ENCODE results near the gene ITPR1.

Gene ITPR1

GRCh38 chr3:4629095-4630007, 136.2 kb downstream of the ITPR1 start:
- DNase-seq (ENCODE audit: low read depth, low spot score) = no peak
- Histone ChIP-seq H3K9me3 (ENCODE audit: low read depth, low read length) (no peaks in the 10 kb centered on the region), H3K36me3 (ENCODE audit: insufficient read depth, low read length) (no peaks in the 10 kb centered on the region), H3K9ac (ENCODE audit: insufficient read length) (no peak overlapping the region), H3K4me3 (no peak overlapping the region), H3K27ac (no peak overlapping the region)
- TF ChIP-seq EZH2 (IDR thresholded peaks at IDR 0.05) (no peak), POLR2AphosphoS5 (IDR thresholded peaks at IDR 0.05; ENCODE audit: borderline replicate concordance, low read depth, low read length) (no peak), FOXP2 (optimal IDR thresholded peaks at IDR 0.05; ENCODE audit: control extremely low read depth, extremely low read length, insufficient read depth) (no peak)

GRCh38 chr3:4633078-4634004, 140.2 kb downstream of the ITPR1 start:
- H3K36me3 ChIP-seq (ENCODE audit: insufficient read depth, low read length) = no peaks in the 10 kb centered on the region
- no peak overlapping the region for H3K4me3 ChIP-seq
- no peak overlapping the region for H3K9ac ChIP-seq (ENCODE audit: insufficient read length)
- H3K27ac ChIP-seq = no peak overlapping the region
- no peaks in the 10 kb centered on the region for H3K9me3 ChIP-seq (ENCODE audit: low read depth, low read length)
- DNase-seq (ENCODE audit: low read depth, low spot score) = peak; percentile 35
- TF ChIP-seq POLR2AphosphoS5 (IDR thresholded peaks at IDR 0.05; ENCODE audit: borderline replicate concordance, low read depth, low read length) = no peak

GRCh38 chr3:4634894-4635293, 141.7 kb downstream of the ITPR1 start:
- Histone ChIP-seq H3K36me3 (ENCODE audit: insufficient read depth, low read length) (no peaks in the 10 kb centered on the region), H3K9ac (ENCODE audit: insufficient read length) (no peak overlapping the region), H3K9me3 (ENCODE audit: low read depth, low read length) (no peaks in the 10 kb centered on the region), H3K4me3 (no peak overlapping the region), H3K27ac (no peak overlapping the region)
- TF ChIP-seq POLR2AphosphoS5 (IDR thresholded peaks at IDR 0.05; ENCODE audit: borderline replicate concordance, low read depth, low read length) (no peak), FOXP2 (optimal IDR thresholded peaks at IDR 0.05; ENCODE audit: control extremely low read depth, extremely low read length, insufficient read depth) (no peak), EZH2 (IDR thresholded peaks at IDR 0.05) (no peak)
- no peak for DNase-seq (ENCODE audit: low read depth, low spot score)

- Histone ChIP-seq H3K9ac (ENCODE audit: insufficient read length) (no peak overlapping the region), H3K9me3 (ENCODE audit: low read depth, low read length) (no peaks in the 10 kb centered on the region), H3K36me3 (ENCODE audit: insufficient read depth, low read length) (no peaks in the 10 kb centered on the region), H3K27ac (no peak overlapping the region), H3K4me3 (no peak overlapping the region)
- TF ChIP-seq EZH2 (IDR thresholded peaks at IDR 0.05) = no peak
- no peak for TF ChIP-seq POLR2AphosphoS5 (IDR thresholded peaks at IDR 0.05; ENCODE audit: borderline replicate concordance, low read depth, low read length)
- no peak for TF ChIP-seq FOXP2 (optimal IDR thresholded peaks at IDR 0.05; ENCODE audit: control extremely low read depth, extremely low read length, insufficient read depth)
- DNase-seq (ENCODE audit: low read depth, low spot score) = no peak
Observed at GRCh38 chr3:4637265-4637664, 144.1 kb downstream of the ITPR1 start.

GRCh38 chr3:4641863-4642563, 148.9 kb downstream of the ITPR1 start:
- H3K27ac ChIP-seq = no peak overlapping the region
- no peaks in the 10 kb centered on the region for H3K36me3 ChIP-seq (ENCODE audit: insufficient read depth, low read length)
- H3K9ac ChIP-seq (ENCODE audit: insufficient read length) = no peak overlapping the region

GRCh38 chr3:4642611-4643010, 149.5 kb downstream of the ITPR1 start:
- no peak for DNase-seq (ENCODE audit: low read depth, low spot score)
- H3K4me3 ChIP-seq = no peak overlapping the region
- no peak overlapping the region for H3K27ac ChIP-seq
- no peak for TF ChIP-seq EZH2 (IDR thresholded peaks at IDR 0.05)
- no peaks in the 10 kb centered on the region for H3K36me3 ChIP-seq (ENCODE audit: insufficient read depth, low read length)
- no peak overlapping the region for H3K9ac ChIP-seq (ENCODE audit: insufficient read length)
- H3K9me3 ChIP-seq (ENCODE audit: low read depth, low read length) = no peaks in the 10 kb centered on the region

More at GRCh38 chr3:4641863-4642563, 148.9 kb downstream of the ITPR1 start:
- TF ChIP-seq FOXP2 (optimal IDR thresholded peaks at IDR 0.05; ENCODE audit: control extremely low read depth, extremely low read length, insufficient read depth) = no peak
- no peak for TF ChIP-seq EZH2 (IDR thresholded peaks at IDR 0.05)
- TF ChIP-seq POLR2AphosphoS5 (IDR thresholded peaks at IDR 0.05; ENCODE audit: borderline replicate concordance, low read depth, low read length) = no peak
- DNase-seq (ENCODE audit: low read depth, low spot score) = no peak
- Histone ChIP-seq H3K4me3 (no peak overlapping the region), H3K9me3 (ENCODE audit: low read depth, low read length) (no peaks in the 10 kb centered on the region)

GRCh38 chr3:4643904-4644547, 150.9 kb downstream of the ITPR1 start:
- Histone ChIP-seq H3K9me3 (ENCODE audit: low read depth, low read length) (no peaks in the 10 kb centered on the region), H3K36me3 (ENCODE audit: insufficient read depth, low read length) (no peaks in the 10 kb centered on the region), H3K27ac (no peak overlapping the region), H3K9ac (ENCODE audit: insufficient read length) (no peak overlapping the region), H3K4me3 (no peak overlapping the region)
- no peak for DNase-seq (ENCODE audit: low read depth, low spot score)
- TF ChIP-seq POLR2AphosphoS5 (IDR thresholded peaks at IDR 0.05; ENCODE audit: borderline replicate concordance, low read depth, low read length) = no peak
- TF ChIP-seq FOXP2 (optimal IDR thresholded peaks at IDR 0.05; ENCODE audit: control extremely low read depth, extremely low read length, insufficient read depth) = no peak
- TF ChIP-seq EZH2 (IDR thresholded peaks at IDR 0.05) = no peak

All from SK-N-MC (cell line).